ENCODE measurements around the gene FER.

- TF ChIP-seq USF2 (IDR thresholded peaks at IDR 0.05; ENCODE audit: borderline replicate concordance, low read depth, low read length) (no peak), CTCF (IDR thresholded peaks at IDR 0.05) (no peak), CHD2 (IDR thresholded peaks at IDR 0.05; ENCODE audit: low read length, partially characterized antibody) (no peak), GABPA (IDR thresholded peaks at IDR 0.05; ENCODE audit: low read depth) (no peak), FOXM1 (IDR thresholded peaks at IDR 0.05; ENCODE audit: low read depth) (no peak), MAX (IDR thresholded peaks at IDR 0.05; ENCODE audit: low read depth) (no peak), EP300 (IDR thresholded peaks at IDR 0.05; ENCODE audit: borderline replicate concordance in 1 of 2, low read depth in 1 of 2, low read length in 1 of 2) (no peak), TAF1 (IDR thresholded peaks at IDR 0.05; ENCODE audit: borderline replicate concordance, low read depth, low read length) (no peak)
These were observed 332.8 kb downstream of the FER start for GRCh38 chr5:109080481-109080880.
